ENCODE results near the gene PSKH1.

Gene PSKH1

GRCh38 chr16:67881621-67882161 is 11.4 kb upstream of the PSKH1 start:
- Histone ChIP-seq H3K27me3 (ENCODE audit: control insufficient read depth, insufficient read depth, low read length) (no peaks in the 10 kb centered on the region), H3K9ac (no peak overlapping the region), H3K27ac (no peak overlapping the region), H3K4me2 (ENCODE audit: low read length) (no peak overlapping the region), H3K79me2 (no peaks in the 10 kb centered on the region), H2AFZ (no peak overlapping the region), H3K36me3 (ENCODE audit: control insufficient read depth, insufficient read depth, low read length) (no peaks in the 10 kb centered on the region), H3K9me3 (ENCODE audit: control insufficient read depth, low read length) (no peaks in the 10 kb centered on the region), H3K4me3 (ENCODE audit: low read depth, low read length) (no peak overlapping the region), H3K4me1 (no peaks in the 10 kb centered on the region)
- TF ChIP-seq CTCF (IDR thresholded peaks at IDR 0.05): no peak

- no peaks in the 10 kb centered on the region for H3K36me3 ChIP-seq (ENCODE audit: control insufficient read depth, insufficient read depth, low read length)
- H3K4me2 ChIP-seq (ENCODE audit: low read length): no peak overlapping the region
- no peaks in the 10 kb centered on the region for H3K79me2 ChIP-seq
- H3K27ac ChIP-seq: no peak overlapping the region
- H3K4me3 ChIP-seq (ENCODE audit: low read depth, low read length): no peak overlapping the region
- no peak overlapping the region for H2AFZ ChIP-seq
- no peaks in the 10 kb centered on the region for H3K27me3 ChIP-seq (ENCODE audit: control insufficient read depth, insufficient read depth, low read length)
- H3K9me3 ChIP-seq (ENCODE audit: control insufficient read depth, low read length): no peaks in the 10 kb centered on the region
- no peaks in the 10 kb centered on the region for H3K4me1 ChIP-seq
- H3K9ac ChIP-seq: no peak overlapping the region
- TF ChIP-seq CTCF (IDR thresholded peaks at IDR 0.05): no peak
These were observed 10.5 kb upstream of the PSKH1 start for GRCh38 chr16:67882374-67883145.

- Histone ChIP-seq H3K27ac (no peak overlapping the region), H2AFZ (no peak overlapping the region), H3K36me3 (ENCODE audit: control insufficient read depth, insufficient read depth, low read length) (no peaks in the 10 kb centered on the region), H3K79me2 (no peaks in the 10 kb centered on the region), H3K9me3 (ENCODE audit: control insufficient read depth, low read length) (no peaks in the 10 kb centered on the region), H3K4me1 (no peaks in the 10 kb centered on the region), H3K9ac (no peak overlapping the region), H3K4me3 (ENCODE audit: low read depth, low read length) (no peak overlapping the region), H3K4me2 (ENCODE audit: low read length) (no peak overlapping the region), H3K27me3 (ENCODE audit: control insufficient read depth, insufficient read depth, low read length) (no peaks in the 10 kb centered on the region)
- TF ChIP-seq CTCF (IDR thresholded peaks at IDR 0.05): no peak
These were observed 9.7 kb upstream of the PSKH1 start for GRCh38 chr16:67883146-67883871.

- no peaks in the 10 kb centered on the region for H3K36me3 ChIP-seq (ENCODE audit: control insufficient read depth, insufficient read depth, low read length)
- peak; percentile 94 for TF ChIP-seq CTCF (IDR thresholded peaks at IDR 0.05)
- no peaks in the 10 kb centered on the region for H3K4me1 ChIP-seq
- no peaks in the 10 kb centered on the region for H3K9me3 ChIP-seq (ENCODE audit: control insufficient read depth, low read length)
- H3K9ac ChIP-seq: no peak overlapping the region
- no peak overlapping the region for H3K27ac ChIP-seq
- H3K27me3 ChIP-seq (ENCODE audit: control insufficient read depth, insufficient read depth, low read length): no peaks in the 10 kb centered on the region
- no peaks in the 10 kb centered on the region for H3K79me2 ChIP-seq
- no peak overlapping the region for H3K4me3 ChIP-seq (ENCODE audit: low read depth, low read length)
- H3K4me2 ChIP-seq (ENCODE audit: low read length): no peak overlapping the region
- H2AFZ ChIP-seq: no peak overlapping the region
These were observed 9.2 kb upstream of the PSKH1 start for GRCh38 chr16:67883872-67884261.
